GM18867 (cell line): ENCODE data around the gene ST3GAL3.

Experiments
- ATAC-seq: cut with Tn5 transposase; IDR thresholded peaks from one replicate; pipeline ENCODE4 v1.9.1; 2021; ENCODE audit warnings: mild to moderate bottlenecking, moderate library complexity; ENCODE audit not compliant: unreplicated experiment

Gene ST3GAL3

GRCh38 chr1:43977376-43978263 lies 270.3 kb downstream of the ST3GAL3 start:
- no peak for ATAC-seq

GRCh38 chr1:43978264-43978550 lies 270.9 kb downstream of the ST3GAL3 start:
- no peak for ATAC-seq

- no peak for ATAC-seq
Measured at GRCh38 chr1:43978551-43979260, 271.4 kb downstream of the ST3GAL3 start, which contains the start of gene B4GALT2. Gene B4GALT2 (plus strand): TSS chr1:43979210. CDS start chr1:43981161, 1,951 bp downstream.

GRCh38 chr1:43979261-43979527 lies 271.9 kb downstream of the ST3GAL3 start:
- no peak for ATAC-seq

GRCh38 chr1:43979528-43980254 lies 272.4 kb downstream of the ST3GAL3 start:
- no peak for ATAC-seq

GRCh38 chr1:43980255-43981134 lies 273.2 kb downstream of the ST3GAL3 start:
- ATAC-seq: no peak
